Colonic mucosa (tissue), 4 donors: ENCODE data around the gene CROCC2. TPM values are rescaled to one million over a fixed set of nuclear protein-coding genes. Genes with fewer than 3 reads are reported as not detected.
A peak's percentile ranks its signal among the peaks of the same experiment; 100 is the strongest.

Source experiments
- DNase-seq: peaks from one replicate; pipeline ENCODE4 v3.0.0-alpha.2; 2020
- H3K27ac ChIP-seq: fragments of 200-600 bp; one replicate; pipeline ENCODE4 v1.8.0; 2021
- H3K27me3 ChIP-seq: fragments of 200-600 bp; one replicate; pipeline ENCODE4 v1.8.0; 2021
- H3K36me3 ChIP-seq: fragments of 200-600 bp; one replicate; pipeline ENCODE4 v1.8.0; 2021
- H3K4me1 ChIP-seq: fragments of 200-600 bp; one replicate; pipeline ENCODE4 v1.8.0; 2021; ENCODE audit warnings: mild to moderate bottlenecking
- H3K4me3 ChIP-seq: fragments of 200-600 bp; one replicate; pipeline ENCODE4 v1.8.0; 2021
- H3K9ac ChIP-seq, 2 donors: one replicate each; pipeline ENCODE4 v1.7.0; 2013; ENCODE audit warnings: control low read depth in 2 of 2, low read depth in 2 of 2, low read length in 2 of 2
- H3K9me3 ChIP-seq: fragments of 200-600 bp; one replicate; pipeline ENCODE4 v1.8.0; 2021
- CTCF ChIP-seq: fragments of 200-600 bp; IDR thresholded peaks from one replicate; pipeline ENCODE4 v1.8.0; 2022; ENCODE audit warnings: antibody characterized with exemption, mild to moderate bottlenecking
- intact Hi-C: fragments of 100-400 bp; cut with DNase I; formaldehyde crosslinking; loops from one replicate; pipeline ENCODE4 v1.14.1; 2022
- total RNA-seq, 2 donors: library from RNA; stranded (reverse); fragmentation: NEBNext Ultra II Directional in 1 of 2; extraction: Animal tissue kit (Norgen Biotek cat#: 25700) in 1 of 2; gene quantifications; one replicate each; pipeline ENCODE4 v1.2.1, GENCODE V29; 2021
- donor health status: healthy.
- donor health status: DM: no; HTN: no; CAD: no.
- donor health status: DM: no; HTN: no; CAD: no.

The CROCC2 gene
- total RNA-seq, 2 donors from 2014 or later: 0.05 TPM; not detected in 1

- no peaks in the 10 kb centered on the region for H3K4me1 ChIP-seq
- DNase-seq: peak; percentile 92
- H3K9me3 ChIP-seq: no peaks in the 10 kb centered on the region
- no peaks in the 10 kb centered on the region for H3K27me3 ChIP-seq
- peak within 1 kb of the TSS; percentile 51 for H3K4me3 ChIP-seq
- intact Hi-C loops: no loop called here
- peak within 1 kb of the TSS; percentile 46 to 54 for H3K9ac ChIP-seq
- peak within 1 kb of the TSS; percentile 56 for H3K27ac ChIP-seq
- no peak for TF ChIP-seq CTCF
- H3K36me3 ChIP-seq: no peaks in the 10 kb centered on the region
These were observed 91.9 kb downstream of the CROCC2 start, which contains the start of gene SNED1 for GRCh38 chr2:240997856-240998705. TSS of gene SNED1 (plus strand) at chr2:240998618. CDS start at chr2:240998838, 220 bp downstream.

- TF ChIP-seq CTCF: no peak
- H3K27me3 ChIP-seq: no peaks in the 10 kb centered on the region
- no peaks in the 10 kb centered on the region for H3K4me1 ChIP-seq
- H3K36me3 ChIP-seq: no peaks in the 10 kb centered on the region
- H3K9me3 ChIP-seq: no peaks in the 10 kb centered on the region
- peak overlapping the region in 1 of 2 donors; percentile 54 for H3K9ac ChIP-seq
- H3K4me3 ChIP-seq: peak overlapping the region; percentile 48
- intact Hi-C loops: no loop called here
- no peak for DNase-seq
- no peak overlapping the region for H3K27ac ChIP-seq
These were observed 92.5 kb downstream of the CROCC2 start for GRCh38 chr2:240998706-240998994.

GRCh38 chr2:240998995-240999791 is 93.1 kb downstream of the CROCC2 start:
- TF ChIP-seq CTCF: no peak
- peak overlapping the region in 1 of 2 donors; percentile 54 for H3K9ac ChIP-seq
- no peaks in the 10 kb centered on the region for H3K36me3 ChIP-seq
- peak overlapping the region; percentile 48 for H3K4me3 ChIP-seq
- no peaks in the 10 kb centered on the region for H3K9me3 ChIP-seq
- no peaks in the 10 kb centered on the region for H3K27me3 ChIP-seq
- intact Hi-C loops: no loop called here
- DNase-seq: peak; percentile 27
- no peak overlapping the region for H3K27ac ChIP-seq
- H3K4me1 ChIP-seq: no peaks in the 10 kb centered on the region

GRCh38 chr2:240999873-241000541 is 93.9 kb downstream of the CROCC2 start:
- no peak overlapping the region for H3K4me3 ChIP-seq
- intact Hi-C loops: no loop called here
- no peaks in the 10 kb centered on the region for H3K36me3 ChIP-seq
- peak; percentile 17 for DNase-seq
- no peaks in the 10 kb centered on the region for H3K9me3 ChIP-seq
- H3K27me3 ChIP-seq: no peaks in the 10 kb centered on the region
- no peaks in the 10 kb centered on the region for H3K4me1 ChIP-seq
- H3K27ac ChIP-seq: no peak overlapping the region
- no peak overlapping the region for H3K9ac ChIP-seq
- TF ChIP-seq CTCF: no peak

- no peak for TF ChIP-seq CTCF
- Histone ChIP-seq H3K27ac (no peak overlapping the region), H3K4me3 (no peak overlapping the region), H3K4me1 (no peaks in the 10 kb centered on the region), H3K9ac (no peak overlapping the region), H3K9me3 (no peaks in the 10 kb centered on the region), H3K27me3 (no peaks in the 10 kb centered on the region), H3K36me3 (no peaks in the 10 kb centered on the region)
- DNase-seq: no peak
- intact Hi-C loops: no loop called here
These were observed 94.7 kb downstream of the CROCC2 start for GRCh38 chr2:241000831-241001321.
